ENCODE results near the gene SULT4A1.

- no peak for TF ChIP-seq CTCF (conservative IDR thresholded peaks at IDR 0.05; ENCODE audit: low read depth, low read length)
- no peak for TF ChIP-seq SMC3 (IDR thresholded peaks at IDR 0.05; ENCODE audit: low read depth, low read length)
- no peak for TF ChIP-seq POLR2A (IDR thresholded peaks at IDR 0.05; ENCODE audit: low read depth, low read length)
These were observed 35.1 kb downstream of the SULT4A1 start for GRCh38 chr22:43827003-43827735.
